GM12874 (cell line): ENCODE data around the gene PAFAH1B2.
A peak's percentile ranks its signal among the peaks of the same experiment; 100 is the strongest.

Experiments used
- TF ChIP-seq, protein P1 (sequence below): IDR thresholded peaks from 2 replicates; pipeline ENCODE4 v1.5.1; 2011; ENCODE audit warnings: low read depth, mild to moderate bottlenecking, control low read depth, low read length, moderate library complexity; ENCODE audit not compliant: insufficient read depth

PAFAH1B2 gene

DNA sequence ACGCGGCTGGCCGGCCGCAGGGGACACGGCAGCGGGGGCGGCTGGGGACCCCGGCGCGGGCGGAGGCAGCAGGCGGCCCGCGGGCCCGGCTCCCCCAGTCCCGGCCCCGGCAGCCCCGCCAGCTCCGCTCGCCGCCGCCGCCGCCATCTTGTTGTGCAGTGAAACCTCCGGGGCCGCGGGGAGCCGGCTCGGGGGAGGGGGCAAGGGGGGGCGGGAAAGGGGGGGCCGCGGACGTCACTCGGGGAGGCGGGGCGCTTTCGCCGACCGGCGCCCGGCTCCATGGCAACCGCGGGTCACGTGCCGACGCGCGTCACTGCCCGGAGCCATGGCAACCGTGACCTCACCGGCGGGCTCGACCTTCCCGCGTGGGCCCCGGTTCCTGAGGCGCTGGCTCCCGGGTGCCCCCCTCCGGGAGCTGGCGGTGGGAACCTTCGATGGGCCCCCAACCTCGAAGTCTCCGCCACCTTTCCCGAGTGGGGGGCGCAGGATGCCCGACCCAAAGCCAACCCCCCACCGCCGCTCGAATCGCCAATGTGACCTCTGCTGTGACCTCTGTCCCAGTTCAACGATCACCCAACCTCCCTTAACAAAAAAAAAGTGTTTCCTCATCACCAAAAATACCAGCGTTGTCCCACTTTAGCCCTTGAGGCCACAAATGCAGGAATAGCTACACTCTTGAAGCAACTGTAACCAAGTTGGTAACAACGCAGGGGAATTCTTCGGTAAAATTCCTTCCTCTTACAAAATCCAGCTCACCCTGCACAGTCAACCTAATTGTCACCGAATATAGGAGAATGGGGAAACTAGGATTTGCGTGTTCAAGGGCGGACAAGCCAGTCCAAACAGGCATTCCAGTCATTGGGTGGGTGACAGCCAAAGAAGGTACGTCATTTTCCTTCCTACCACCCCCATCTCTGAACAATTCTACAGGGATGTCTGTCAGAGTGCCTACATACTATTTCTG lies 45.5 kb upstream of the PAFAH1B2 start, which contains the start of gene SIK3:
Gene SIK3 (minus strand): TSS at position 160 of the 964 bp plus-strand sequence. CDS start 13 bp downstream, at position 147.
- TF ChIP-seq, protein P1, sequence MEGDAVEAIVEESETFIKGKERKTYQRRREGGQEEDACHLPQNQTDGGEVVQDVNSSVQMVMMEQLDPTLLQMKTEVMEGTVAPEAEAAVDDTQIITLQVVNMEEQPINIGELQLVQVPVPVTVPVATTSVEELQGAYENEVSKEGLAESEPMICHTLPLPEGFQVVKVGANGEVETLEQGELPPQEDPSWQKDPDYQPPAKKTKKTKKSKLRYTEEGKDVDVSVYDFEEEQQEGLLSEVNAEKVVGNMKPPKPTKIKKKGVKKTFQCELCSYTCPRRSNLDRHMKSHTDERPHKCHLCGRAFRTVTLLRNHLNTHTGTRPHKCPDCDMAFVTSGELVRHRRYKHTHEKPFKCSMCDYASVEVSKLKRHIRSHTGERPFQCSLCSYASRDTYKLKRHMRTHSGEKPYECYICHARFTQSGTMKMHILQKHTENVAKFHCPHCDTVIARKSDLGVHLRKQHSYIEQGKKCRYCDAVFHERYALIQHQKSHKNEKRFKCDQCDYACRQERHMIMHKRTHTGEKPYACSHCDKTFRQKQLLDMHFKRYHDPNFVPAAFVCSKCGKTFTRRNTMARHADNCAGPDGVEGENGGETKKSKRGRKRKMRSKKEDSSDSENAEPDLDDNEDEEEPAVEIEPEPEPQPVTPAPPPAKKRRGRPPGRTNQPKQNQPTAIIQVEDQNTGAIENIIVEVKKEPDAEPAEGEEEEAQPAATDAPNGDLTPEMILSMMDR = peak; percentile 56

DNA sequence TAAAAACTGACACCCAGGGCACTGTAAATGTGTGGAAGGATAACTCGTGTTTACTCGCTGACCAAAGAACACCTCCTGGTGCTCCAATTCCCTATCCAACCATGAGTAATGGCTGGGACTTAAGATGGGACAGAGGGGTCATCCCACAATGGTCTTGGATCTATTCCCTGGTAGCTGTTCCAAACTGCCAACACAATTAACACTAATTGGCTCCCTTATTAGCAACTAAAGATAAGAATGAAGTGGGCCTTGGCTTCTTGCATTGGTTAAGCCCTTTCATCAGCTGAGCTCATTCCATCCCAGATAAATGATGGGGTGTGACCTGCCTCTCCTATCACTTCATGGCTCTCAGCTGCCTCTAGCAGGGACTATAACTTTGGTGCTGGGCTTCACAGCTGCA lies 44.4 kb upstream of the PAFAH1B2 start:
- TF ChIP-seq, protein P1 = no peak

DNA sequence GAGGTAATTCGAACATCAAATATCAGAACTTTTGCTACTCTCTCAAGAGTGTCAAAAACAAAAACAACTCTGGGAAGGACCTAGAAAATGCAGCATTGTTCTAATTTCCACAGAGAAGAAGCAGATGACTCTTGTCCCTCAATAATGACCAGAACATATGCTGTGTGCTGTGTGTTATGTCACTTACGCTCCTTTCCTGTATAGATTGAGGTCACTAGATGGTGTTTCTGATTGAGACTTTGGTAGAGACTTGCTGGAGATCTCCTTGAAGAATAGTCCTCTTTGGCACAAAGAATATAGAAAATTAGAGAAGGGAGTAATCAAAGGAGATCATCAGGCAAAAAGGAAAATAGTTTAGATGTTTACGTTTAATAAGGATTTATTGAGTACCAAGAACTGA lies 43.5 kb upstream of the PAFAH1B2 start:
- TF ChIP-seq, protein P1 = no peak

GRCh38 chr11:117107701-117108590 lies 36.1 kb upstream of the PAFAH1B2 start:
- TF ChIP-seq, protein P1 = no peak

DNA sequence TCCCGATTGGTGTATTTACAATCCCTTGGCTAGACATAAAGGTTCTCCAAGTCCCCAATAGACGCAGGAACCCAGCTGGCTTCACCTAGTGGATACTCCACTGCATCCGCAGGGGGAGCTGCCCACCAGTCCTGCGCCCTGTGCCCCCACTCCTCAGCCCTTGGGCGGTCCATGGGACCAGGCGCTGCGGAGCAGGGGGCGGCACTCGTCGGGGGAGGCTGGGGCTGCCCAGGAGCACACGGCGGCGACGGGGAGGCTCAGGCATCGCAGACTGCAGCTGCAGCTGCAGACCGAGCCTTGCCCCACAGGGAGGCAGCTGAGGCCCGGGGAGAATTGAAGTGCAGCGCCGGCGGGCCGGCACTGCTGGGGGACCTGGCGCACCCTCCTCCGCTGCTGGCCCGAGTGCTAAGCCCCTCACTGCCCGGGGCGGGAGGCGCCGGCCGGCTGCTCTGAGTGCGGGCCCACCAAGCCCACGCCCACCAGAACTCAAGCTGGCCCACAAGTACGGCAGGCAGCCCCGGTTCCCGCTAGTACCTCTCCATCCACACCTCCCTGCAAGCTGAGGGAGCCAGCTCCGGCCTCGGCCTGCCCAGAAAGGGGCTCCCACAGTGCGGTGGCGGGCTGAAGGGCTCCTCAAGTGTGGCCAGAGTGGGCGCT lies 33.7 kb upstream of the PAFAH1B2 start:
- TF ChIP-seq, protein P1 = no peak

GRCh38 chr11:117117681-117118080 lies 26.4 kb upstream of the PAFAH1B2 start:
- TF ChIP-seq, protein P1 = no peak
